ENCODE data around the gene POU2AF1.

The POU2AF1 gene

DNA sequence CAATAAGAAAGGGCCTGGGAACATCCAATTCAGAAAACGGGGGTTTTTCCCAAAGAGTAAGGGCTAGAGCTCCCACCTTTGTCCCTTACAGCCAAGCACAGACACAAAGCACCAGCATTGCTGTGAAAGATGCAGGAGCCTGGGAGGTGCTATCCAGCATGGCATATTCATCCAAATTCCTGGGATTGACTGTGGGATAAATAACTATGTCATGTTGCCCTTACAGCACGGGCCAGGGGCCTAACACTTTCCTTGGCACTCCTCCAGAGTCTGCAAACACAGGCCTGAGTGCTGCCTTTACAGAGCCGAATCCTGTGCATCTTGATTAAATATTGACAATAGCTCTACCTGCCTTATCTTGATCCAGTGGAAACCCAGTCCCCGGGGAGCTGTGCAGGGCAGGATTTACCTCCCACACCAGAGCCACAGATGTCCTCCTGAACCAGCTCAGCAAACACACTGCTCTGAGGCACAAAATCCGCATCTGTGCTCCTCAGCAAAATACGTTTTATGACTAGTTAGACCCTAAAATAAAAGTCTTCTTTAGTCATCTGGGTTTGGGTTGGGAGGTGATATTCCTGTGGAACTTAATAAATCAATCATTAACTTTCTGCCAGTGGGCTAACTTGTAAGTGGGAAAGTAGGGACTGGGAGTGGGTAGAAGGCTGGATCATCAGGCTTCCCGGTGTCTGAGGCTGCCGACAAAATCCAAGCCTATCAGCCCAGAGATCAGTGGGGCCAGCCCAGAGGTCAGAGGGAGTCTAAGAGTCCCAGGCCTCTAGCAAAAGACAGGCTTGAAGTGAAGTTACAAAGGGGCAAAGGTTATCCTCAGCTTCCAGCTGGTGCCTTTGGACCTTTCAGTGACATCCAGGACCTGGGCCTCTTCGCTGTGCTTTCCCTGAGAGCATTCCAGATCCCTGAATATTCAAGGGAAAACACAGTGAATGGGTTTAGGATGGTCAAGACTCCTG lies 44.3 kb downstream of the POU2AF1 start:
- Histone ChIP-seq H3K4me3 (ENCODE audit: low read length) (no peak overlapping the region), H3K9me3 (ENCODE audit: control insufficient read depth, low read depth, low read length) (peaks cover 5% of the 10 kb centered on the region), H3K27me3 (ENCODE audit: control insufficient read depth, insufficient read depth, low read length) (no peaks in the 10 kb centered on the region), H3K4me1 (ENCODE audit: control insufficient read depth, low read depth, low read length) (peaks cover 9% of the 10 kb centered on the region), H3K36me3 (ENCODE audit: control insufficient read depth, low read depth, low read length) (no peaks in the 10 kb centered on the region), H3K27ac (ENCODE audit: low read length) (no peak overlapping the region), H3K9ac (ENCODE audit: low read length) (no peak overlapping the region)

DNA sequence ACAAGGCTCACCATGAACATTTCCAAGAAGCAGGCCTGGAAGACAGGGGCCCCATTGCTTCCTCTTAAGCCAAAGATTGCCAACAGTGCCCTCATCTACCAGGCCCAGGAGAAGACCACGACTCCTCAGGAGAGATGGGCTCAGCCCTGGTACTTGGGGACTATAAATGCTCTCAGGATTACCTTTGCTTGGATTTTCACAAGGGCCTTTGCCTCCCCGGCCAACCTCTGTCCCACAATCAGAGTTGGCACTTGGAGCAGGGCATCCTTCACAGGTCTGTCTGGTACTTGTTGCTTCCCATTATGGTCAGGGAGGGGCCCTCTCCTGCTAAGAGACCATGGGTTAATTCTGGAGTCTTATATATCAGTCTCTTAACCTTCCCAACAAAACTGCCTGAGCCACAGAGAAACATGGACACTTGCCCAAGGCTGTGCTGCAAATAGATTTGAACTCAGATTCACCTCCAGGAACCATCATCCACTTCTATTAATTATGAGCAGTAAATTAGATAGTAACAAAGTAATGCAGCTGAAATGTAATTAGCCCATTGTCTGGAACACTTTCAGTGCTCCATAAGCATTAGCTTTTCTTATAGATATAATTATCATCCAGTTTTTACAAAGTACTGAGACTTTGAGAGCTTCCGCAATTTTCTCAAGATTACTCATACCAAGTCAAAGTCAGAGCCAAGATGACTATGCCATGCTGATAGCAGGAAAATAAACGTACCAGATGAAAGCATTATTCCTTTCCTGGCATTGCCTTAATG lies 47.2 kb downstream of the POU2AF1 start:
- H3K9ac ChIP-seq (ENCODE audit: low read length): no peak overlapping the region
- H3K27ac ChIP-seq (ENCODE audit: low read length): no peak overlapping the region
- no peak overlapping the region for H3K4me3 ChIP-seq (ENCODE audit: low read length)
- no peaks in the 10 kb centered on the region for H3K36me3 ChIP-seq (ENCODE audit: control insufficient read depth, low read depth, low read length)
- H3K27me3 ChIP-seq (ENCODE audit: control insufficient read depth, insufficient read depth, low read length): no peaks in the 10 kb centered on the region
- peaks cover 9% of the 10 kb centered on the region for H3K4me1 ChIP-seq (ENCODE audit: control insufficient read depth, low read depth, low read length)
- H3K9me3 ChIP-seq (ENCODE audit: control insufficient read depth, low read depth, low read length): no peaks in the 10 kb centered on the region

DNA sequence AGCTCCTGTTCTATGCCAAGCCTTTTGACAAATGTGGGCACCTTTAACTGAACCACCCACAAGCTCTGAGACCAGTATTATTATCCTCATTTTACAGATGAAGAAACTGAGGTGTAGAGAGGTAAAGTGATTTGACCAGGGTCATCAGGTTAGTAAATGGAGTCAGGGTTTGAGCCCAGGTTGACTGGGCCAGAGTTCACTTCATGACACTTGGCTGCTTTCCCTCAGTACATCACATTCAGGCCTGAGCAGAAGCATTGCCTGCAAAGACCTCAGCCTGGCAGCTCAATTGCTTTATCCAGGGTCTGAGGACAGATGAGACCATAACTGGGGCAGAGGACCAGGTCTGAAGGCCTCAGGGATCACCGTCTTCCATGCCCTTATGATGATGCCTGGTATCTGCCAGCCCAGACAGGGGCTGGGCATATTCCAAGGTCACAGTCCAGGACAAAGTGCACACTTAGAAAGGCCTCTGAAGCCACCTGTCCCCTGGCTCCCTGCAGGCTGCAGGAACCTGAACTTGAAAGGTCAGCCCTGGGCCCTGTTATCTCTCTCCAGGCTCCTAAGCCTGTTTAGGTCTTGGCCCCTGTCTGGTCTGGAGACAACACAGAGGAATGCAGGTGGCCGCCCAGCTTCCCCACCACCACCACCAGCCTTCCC lies 48.7 kb downstream of the POU2AF1 start:
- H3K4me3 ChIP-seq (ENCODE audit: low read length): no peak overlapping the region
- H3K36me3 ChIP-seq (ENCODE audit: control insufficient read depth, low read depth, low read length): no peaks in the 10 kb centered on the region
- H3K27me3 ChIP-seq (ENCODE audit: control insufficient read depth, insufficient read depth, low read length): no peaks in the 10 kb centered on the region
- no peak overlapping the region for H3K27ac ChIP-seq (ENCODE audit: low read length)
- H3K4me1 ChIP-seq (ENCODE audit: control insufficient read depth, low read depth, low read length): no peaks in the 10 kb centered on the region
- no peaks in the 10 kb centered on the region for H3K9me3 ChIP-seq (ENCODE audit: control insufficient read depth, low read depth, low read length)
- H3K9ac ChIP-seq (ENCODE audit: low read length): no peak overlapping the region

DNA sequence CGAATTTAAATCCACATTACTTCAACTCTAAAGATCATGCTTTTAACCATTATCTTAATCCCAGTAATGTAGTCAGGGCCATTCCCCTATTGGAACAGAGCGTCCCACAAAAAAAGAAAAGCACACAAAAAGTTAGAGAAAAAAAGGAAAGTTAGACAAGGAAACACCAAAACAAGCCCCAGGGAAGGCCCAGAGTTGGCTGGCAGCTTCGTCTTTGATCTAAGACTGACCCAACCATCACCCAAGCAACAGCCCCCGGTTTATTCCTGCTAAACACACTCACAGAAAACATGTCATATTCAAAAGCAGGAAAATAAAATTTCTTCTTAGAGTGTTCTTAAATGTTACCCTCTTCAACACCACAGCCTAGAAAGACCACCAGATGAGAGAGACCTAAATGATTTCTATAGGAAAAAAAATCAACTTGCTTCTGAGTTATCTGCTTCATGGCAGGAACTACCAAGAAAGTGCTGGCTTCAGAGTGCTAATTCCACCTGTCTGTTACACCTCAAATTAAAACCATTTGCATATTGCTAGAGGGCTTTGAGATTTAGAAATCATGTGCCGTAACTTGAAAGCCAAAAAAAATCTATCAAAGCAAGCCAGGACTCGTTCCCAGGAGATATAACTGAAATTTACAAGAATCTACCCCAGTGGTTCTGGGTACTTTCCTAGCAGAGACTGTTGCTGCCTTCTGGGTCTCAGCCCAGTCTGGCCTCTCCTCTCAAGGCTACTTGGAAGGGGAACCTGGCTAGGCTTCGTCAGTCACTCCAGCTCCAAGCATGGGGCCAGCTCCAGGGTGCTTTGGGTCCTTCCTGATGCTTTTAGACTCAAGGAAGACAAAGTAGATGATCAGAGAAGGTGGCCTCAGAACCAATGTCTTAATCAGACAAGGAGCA lies 49.5 kb downstream of the POU2AF1 start:
- H3K36me3 ChIP-seq (ENCODE audit: control insufficient read depth, low read depth, low read length): no peaks in the 10 kb centered on the region

DNA sequence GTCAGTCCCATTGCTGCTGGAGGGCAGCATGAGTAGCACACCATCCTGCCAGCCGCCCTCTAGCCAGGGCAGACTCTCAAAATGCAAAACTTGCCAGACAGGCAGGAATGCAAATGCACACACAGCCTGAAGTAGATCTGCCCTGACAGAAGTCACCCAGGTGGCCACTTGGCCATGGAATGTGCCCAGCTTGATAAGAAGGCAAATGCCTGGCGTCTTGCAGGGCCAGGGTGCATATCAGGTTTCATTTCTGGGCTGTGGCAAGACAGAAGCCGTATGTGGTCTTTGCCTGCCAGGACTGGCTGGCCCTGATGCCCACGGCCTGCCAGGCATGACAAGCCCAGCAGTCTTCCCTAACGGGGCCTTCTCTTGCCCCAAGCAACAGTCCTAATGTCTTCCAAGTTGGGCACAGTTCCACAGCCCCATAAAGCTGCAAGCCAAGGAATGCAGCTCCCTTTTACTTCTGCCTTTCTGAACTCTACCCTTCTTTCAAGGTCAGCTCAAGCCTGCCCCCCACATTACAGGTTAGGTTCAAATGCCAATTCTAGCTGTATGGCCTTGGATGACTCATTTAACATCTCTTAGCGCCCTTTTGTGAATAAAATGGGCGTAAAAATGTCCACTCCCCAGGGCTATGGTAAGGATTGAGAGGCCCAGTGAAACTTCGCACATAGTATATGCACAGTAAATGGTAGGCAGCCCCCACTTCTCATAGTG lies 51.0 kb downstream of the POU2AF1 start:
- H3K36me3 ChIP-seq (ENCODE audit: control insufficient read depth, low read depth, low read length): no peaks in the 10 kb centered on the region
- H3K4me3 ChIP-seq (ENCODE audit: low read length): no peak overlapping the region
- no peak overlapping the region for H3K9ac ChIP-seq (ENCODE audit: low read length)
- H3K9me3 ChIP-seq (ENCODE audit: control insufficient read depth, low read depth, low read length): no peaks in the 10 kb centered on the region
- H3K4me1 ChIP-seq (ENCODE audit: control insufficient read depth, low read depth, low read length): no peaks in the 10 kb centered on the region
- no peak overlapping the region for H3K27ac ChIP-seq (ENCODE audit: low read length)
- H3K27me3 ChIP-seq (ENCODE audit: control insufficient read depth, insufficient read depth, low read length): no peaks in the 10 kb centered on the region

More for the DNA sequence above, 49.5 kb downstream of the POU2AF1 start:
- Histone ChIP-seq H3K27ac (ENCODE audit: low read length) (no peak overlapping the region), H3K27me3 (ENCODE audit: control insufficient read depth, insufficient read depth, low read length) (no peaks in the 10 kb centered on the region), H3K9me3 (ENCODE audit: control insufficient read depth, low read depth, low read length) (no peaks in the 10 kb centered on the region), H3K4me1 (ENCODE audit: control insufficient read depth, low read depth, low read length) (no peaks in the 10 kb centered on the region), H3K9ac (ENCODE audit: low read length) (no peak overlapping the region), H3K4me3 (ENCODE audit: low read length) (no peak overlapping the region)

DNA sequence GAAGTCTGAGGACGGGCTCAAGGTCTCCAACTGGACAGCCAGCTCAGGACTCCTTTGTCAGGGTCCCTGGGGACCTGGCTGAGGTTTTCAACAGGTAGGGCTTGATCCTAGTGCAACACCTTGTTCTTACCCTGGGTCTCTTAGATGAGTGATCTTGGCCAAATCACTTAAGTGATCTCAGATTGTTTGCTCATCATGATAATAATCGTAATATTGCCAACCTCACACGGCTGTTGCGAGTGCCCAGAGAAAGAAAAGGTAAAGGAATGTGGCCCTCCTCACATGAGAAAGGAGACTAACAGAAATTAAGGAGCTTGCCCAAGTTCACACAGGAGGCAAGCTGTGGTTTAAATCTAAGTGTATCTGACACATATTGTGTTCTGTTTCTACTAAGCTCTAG lies 52.3 kb downstream of the POU2AF1 start:
- Histone ChIP-seq H3K9ac (ENCODE audit: low read length) (no peak overlapping the region), H3K9me3 (ENCODE audit: control insufficient read depth, low read depth, low read length) (no peaks in the 10 kb centered on the region), H3K36me3 (ENCODE audit: control insufficient read depth, low read depth, low read length) (no peaks in the 10 kb centered on the region), H3K27me3 (ENCODE audit: control insufficient read depth, insufficient read depth, low read length) (no peaks in the 10 kb centered on the region), H3K4me1 (ENCODE audit: control insufficient read depth, low read depth, low read length) (no peaks in the 10 kb centered on the region), H3K4me3 (ENCODE audit: low read length) (no peak overlapping the region), H3K27ac (ENCODE audit: low read length) (no peak overlapping the region)

DNA sequence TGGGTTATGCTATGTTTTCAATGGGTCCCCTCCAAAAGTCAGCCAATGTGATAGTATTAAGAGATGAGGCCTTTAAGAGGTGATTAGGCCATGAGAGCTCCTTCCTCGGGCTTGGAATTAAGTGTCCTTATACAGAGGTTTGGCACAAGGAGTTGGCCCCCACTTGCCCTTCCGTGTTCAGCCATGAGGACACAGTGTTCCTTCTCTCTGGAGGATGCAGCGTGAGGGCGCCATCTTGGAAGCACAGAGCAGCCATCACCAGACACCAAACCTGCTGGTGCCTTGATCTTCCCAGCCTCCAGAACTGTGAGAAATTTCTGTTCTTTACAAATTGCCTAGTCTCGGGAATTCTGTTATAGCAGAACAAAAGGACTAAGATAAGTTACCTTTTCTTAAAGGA lies 53.8 kb downstream of the POU2AF1 start:
- no peak overlapping the region for H3K4me3 ChIP-seq (ENCODE audit: low read length)
- no peak overlapping the region for H3K9ac ChIP-seq (ENCODE audit: low read length)
- H3K27me3 ChIP-seq (ENCODE audit: control insufficient read depth, insufficient read depth, low read length): no peaks in the 10 kb centered on the region
- no peaks in the 10 kb centered on the region for H3K9me3 ChIP-seq (ENCODE audit: control insufficient read depth, low read depth, low read length)
- no peak overlapping the region for H3K27ac ChIP-seq (ENCODE audit: low read length)
- no peaks in the 10 kb centered on the region for H3K4me1 ChIP-seq (ENCODE audit: control insufficient read depth, low read depth, low read length)
- no peaks in the 10 kb centered on the region for H3K36me3 ChIP-seq (ENCODE audit: control insufficient read depth, low read depth, low read length)

DNA sequence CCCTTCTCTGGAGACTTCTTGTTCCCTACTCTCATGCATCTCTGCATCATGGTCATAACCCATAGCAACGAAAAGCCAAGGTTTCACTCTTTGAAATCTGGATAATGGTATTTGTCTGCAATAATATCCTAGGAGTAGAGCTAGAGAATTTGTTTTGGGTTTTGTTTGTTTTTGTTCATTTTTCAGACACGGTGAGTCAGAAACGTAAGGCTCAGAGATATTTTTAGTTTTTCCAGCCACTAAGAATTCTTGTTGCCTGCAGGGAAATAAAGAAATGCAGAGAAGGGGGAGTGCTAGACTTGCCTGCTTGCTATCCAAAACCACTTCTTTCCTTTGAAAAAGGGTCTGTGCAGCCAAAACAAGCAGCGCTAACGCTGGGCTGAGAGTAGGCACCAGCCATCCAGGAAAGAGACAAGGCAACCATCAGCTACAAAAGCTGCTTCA lies 54.8 kb downstream of the POU2AF1 start:
- H3K9me3 ChIP-seq (ENCODE audit: control insufficient read depth, low read depth, low read length): no peaks in the 10 kb centered on the region
- no peaks in the 10 kb centered on the region for H3K27me3 ChIP-seq (ENCODE audit: control insufficient read depth, insufficient read depth, low read length)
- H3K9ac ChIP-seq (ENCODE audit: low read length): no peak overlapping the region
- H3K36me3 ChIP-seq (ENCODE audit: control insufficient read depth, low read depth, low read length): no peaks in the 10 kb centered on the region
- H3K4me1 ChIP-seq (ENCODE audit: control insufficient read depth, low read depth, low read length): no peaks in the 10 kb centered on the region
- H3K27ac ChIP-seq (ENCODE audit: low read length): no peak overlapping the region
- H3K4me3 ChIP-seq (ENCODE audit: low read length): no peak overlapping the region

DNA sequence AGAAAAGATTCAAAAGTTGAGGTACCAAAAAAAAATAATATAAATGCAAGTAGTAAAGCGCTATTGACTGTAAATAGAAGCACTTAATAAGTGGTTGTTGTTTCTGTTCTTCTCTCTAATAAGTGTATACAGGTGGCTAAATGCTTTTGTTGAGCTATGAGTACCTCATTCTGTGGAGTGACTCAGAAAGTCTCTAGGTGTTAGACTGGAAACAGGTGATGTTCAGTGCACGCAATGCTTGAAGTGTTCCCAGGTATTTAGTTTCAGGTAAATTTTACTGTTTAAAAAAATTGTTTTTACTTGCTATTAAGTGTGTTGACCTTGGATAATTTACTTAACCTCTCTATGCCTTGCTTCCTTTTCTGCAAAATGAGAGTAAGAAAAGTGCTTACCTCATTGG lies 56.5 kb downstream of the POU2AF1 start:
- no peak overlapping the region for H3K9ac ChIP-seq (ENCODE audit: low read length)
- H3K4me3 ChIP-seq (ENCODE audit: low read length): no peak overlapping the region
- H3K27me3 ChIP-seq (ENCODE audit: control insufficient read depth, insufficient read depth, low read length): no peaks in the 10 kb centered on the region
- no peaks in the 10 kb centered on the region for H3K4me1 ChIP-seq (ENCODE audit: control insufficient read depth, low read depth, low read length)
- H3K36me3 ChIP-seq (ENCODE audit: control insufficient read depth, low read depth, low read length): no peaks in the 10 kb centered on the region
- H3K27ac ChIP-seq (ENCODE audit: low read length): no peak overlapping the region
- H3K9me3 ChIP-seq (ENCODE audit: control insufficient read depth, low read depth, low read length): no peaks in the 10 kb centered on the region

DNA sequence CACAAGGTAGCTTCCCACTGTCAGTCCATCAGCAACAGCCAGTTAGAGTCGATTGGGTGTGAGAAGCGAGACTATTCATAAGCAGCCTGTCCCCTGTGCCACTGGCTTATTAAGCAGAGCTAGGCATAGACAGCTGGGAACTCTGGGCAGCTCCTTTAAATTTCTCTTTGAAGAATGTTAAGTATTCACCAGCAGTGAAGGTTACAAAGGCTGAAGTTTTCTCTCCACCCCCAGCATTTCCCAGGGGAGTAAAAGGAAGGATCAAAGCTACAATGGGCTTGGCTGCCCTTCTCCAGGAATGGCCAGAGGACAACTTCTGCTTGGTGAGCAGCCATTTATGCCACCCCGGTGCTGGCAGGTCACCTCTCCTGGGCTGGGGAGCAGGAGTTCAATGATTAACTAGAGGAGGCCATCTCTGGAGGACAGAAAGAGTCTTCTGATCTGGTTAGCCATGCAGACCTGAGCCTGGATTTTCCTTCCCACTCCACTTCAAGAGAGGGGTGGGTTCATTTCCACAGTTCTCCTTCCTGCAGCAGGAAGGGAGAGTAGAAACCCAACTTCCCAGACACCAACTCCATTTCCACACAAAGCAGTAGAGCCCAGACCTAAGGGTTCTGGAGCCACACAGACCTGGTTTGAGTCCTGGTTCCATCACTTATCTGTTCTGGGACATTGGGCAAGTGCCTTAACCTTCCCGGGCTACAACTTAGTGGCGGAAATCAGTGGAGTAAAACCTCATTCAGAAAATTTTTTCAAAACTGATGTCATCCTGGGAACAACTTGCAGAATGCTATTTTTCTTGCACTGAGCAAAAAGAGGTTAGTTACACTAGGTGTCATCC lies 58.1 kb downstream of the POU2AF1 start:
- H3K4me1 ChIP-seq (ENCODE audit: control insufficient read depth, low read depth, low read length): no peaks in the 10 kb centered on the region
- no peaks in the 10 kb centered on the region for H3K9me3 ChIP-seq (ENCODE audit: control insufficient read depth, low read depth, low read length)
- H3K9ac ChIP-seq (ENCODE audit: low read length): no peak overlapping the region
- H3K4me3 ChIP-seq (ENCODE audit: low read length): no peak overlapping the region
- no peak overlapping the region for H3K27ac ChIP-seq (ENCODE audit: low read length)
- no peaks in the 10 kb centered on the region for H3K27me3 ChIP-seq (ENCODE audit: control insufficient read depth, insufficient read depth, low read length)
- H3K36me3 ChIP-seq (ENCODE audit: control insufficient read depth, low read depth, low read length): no peaks in the 10 kb centered on the region
